GM19324 (cell line): ENCODE data around the gene USP26.
"Not testable (repeated sequence)": the region's sequence is repeated elsewhere in the genome, so short reads cannot be mapped to it uniquely, and the experiment has no call there.

ENCODE experiments used
- ATAC-seq: cut with Tn5 transposase; IDR thresholded peaks from one replicate; pipeline ENCODE4 v1.9.1; 2021; ENCODE audit warnings: mild to moderate bottlenecking, moderate library complexity; ENCODE audit not compliant: unreplicated experiment, low FRiP score

The USP26 gene

GRCh38 chrX:133097031-133097430 is at the start of gene USP26:
TSS of gene USP26 (minus strand) at chrX:133097109. CDS start at chrX:133028220, 68,889 bp downstream.
- ATAC-seq = no peak

GRCh38 chrX:133134282-133134681 is 37.4 kb upstream of the USP26 start:
- ATAC-seq = no peak

GRCh38 chrX:133120406-133120805 is 23.5 kb upstream of the USP26 start:
- no peak for ATAC-seq

GRCh38 chrX:133094098-133094731 is 2.7 kb downstream of the USP26 start:
- no peak for ATAC-seq

GRCh38 chrX:133090236-133090809 is 6.6 kb downstream of the USP26 start:
- no peak for ATAC-seq

- no peak for ATAC-seq
Measured at GRCh38 chrX:133089411-133089810, 7.5 kb downstream of the USP26 start.

GRCh38 chrX:133085785-133086184 is 11.1 kb downstream of the USP26 start:
- ATAC-seq = no peak

- ATAC-seq = not testable (repeated sequence)
Measured at GRCh38 chrX:133085056-133085455, 11.9 kb downstream of the USP26 start.

- no peak for ATAC-seq
Measured at GRCh38 chrX:133083899-133084298, 13.0 kb downstream of the USP26 start.

- no peak for ATAC-seq
Measured at GRCh38 chrX:133081990-133082389, 14.9 kb downstream of the USP26 start.

- not testable (repeated sequence) for ATAC-seq
Measured at GRCh38 chrX:133077856-133078255, 19.1 kb downstream of the USP26 start.

- ATAC-seq = no peak
Measured at GRCh38 chrX:133072566-133072965, 24.3 kb downstream of the USP26 start.

- ATAC-seq = no peak
Measured at GRCh38 chrX:133068461-133068860, 28.4 kb downstream of the USP26 start.

- no peak for ATAC-seq
Measured at GRCh38 chrX:133056341-133056740, 40.6 kb downstream of the USP26 start.

GRCh38 chrX:133054761-133055405 is 42.0 kb downstream of the USP26 start:
- no peak for ATAC-seq

GRCh38 chrX:133053861-133054598 is 42.9 kb downstream of the USP26 start:
- no peak for ATAC-seq

GRCh38 chrX:133048751-133049150 is 48.2 kb downstream of the USP26 start:
- ATAC-seq = no peak

GRCh38 chrX:133046601-133047000 is 50.3 kb downstream of the USP26 start:
- no peak for ATAC-seq

- ATAC-seq = no peak
Measured at GRCh38 chrX:133045986-133046385, 50.9 kb downstream of the USP26 start.

- not testable (repeated sequence) for ATAC-seq
Measured at GRCh38 chrX:133044145-133044786, 52.6 kb downstream of the USP26 start.

GRCh38 chrX:133042260-133042659 is 54.6 kb downstream of the USP26 start:
- no peak for ATAC-seq
